OCI-LY7 (cell line): Measurements from ENCODE around the gene FBXL17. TPM values are rescaled to one million over a fixed set of nuclear protein-coding genes. Genes with fewer than 3 reads are reported as not detected.

ENCODE experiments used
- BruUV-seq: library from RNA; stranded (reverse); fragments of 400-500 nt; replicated peaks from 2 replicates; lab custom pipeline; 2021; lab: Mats Ljungman, UMichigan
- CTCF ChIA-PET: fragments of 300-600 bp; sonication (Branson Sonifier 250); formaldehyde crosslinking; loops from one replicate; lab custom pipeline; 2022; ENCODE audit warnings: antibody characterized with exemption; ENCODE audit not compliant: unreplicated experiment; lab: Charles Lee
- POLR2A ChIA-PET: fragments of 300-600 bp; sonication (Branson Sonifier 250); formaldehyde crosslinking; loops from one replicate; lab custom pipeline; 2022; ENCODE audit warnings: antibody characterized with exemption; lab: Charles Lee
- DNase-seq: peaks from one replicate; pipeline ENCODE4 v3.0.0-alpha.2; 2015; ENCODE audit warnings: low spot score
- H2AFZ ChIP-seq: fragments of 200-600 bp; sonication (generic), shearing (Covaris generic); 2 replicates; pipeline ENCODE4 v1.6.1; 2014; ENCODE audit warnings: mild to moderate bottlenecking, antibody characterized with exemption, low read length, moderate library complexity
- H3K27ac ChIP-seq: fragments of 200-600 bp; sonication (generic); 2 replicates; pipeline ENCODE4 v1.5.1; 2014; ENCODE audit warnings: mixed run types, low read depth, mild to moderate bottlenecking, moderate library complexity, low read length, inconsistent platforms; ENCODE audit not compliant: poor library complexity, severe bottlenecking
- H3K36me3 ChIP-seq: fragments of 200-600 bp; sonication (generic); 2 replicates; pipeline ENCODE4 v1.6.1; 2014; ENCODE audit warnings: mild to moderate bottlenecking, antibody characterized with exemption, low read length, moderate library complexity, mixed read lengths; ENCODE audit not compliant: insufficient read depth
- H3K4me1 ChIP-seq: fragments of 200-600 bp; sonication (generic); 2 replicates; pipeline ENCODE4 v1.5.1; 2014; ENCODE audit warnings: mild to moderate bottlenecking, low read length; ENCODE audit not compliant: insufficient read depth, poor library complexity, severe bottlenecking
- H3K4me2 ChIP-seq: fragments of 200-600 bp; sonication (generic); 2 replicates; pipeline ENCODE4 v1.6.1; 2014; ENCODE audit warnings: mild to moderate bottlenecking, low read length
- H3K4me3 ChIP-seq: fragments of 200-600 bp; sonication (generic); 2 replicates; pipeline ENCODE4 v1.5.1; 2014; ENCODE audit warnings: mild to moderate bottlenecking, low read depth, low read length; ENCODE audit not compliant: poor library complexity, severe bottlenecking
- H3K79me2 ChIP-seq: fragments of 200-600 bp; sonication (generic); 2 replicates; pipeline ENCODE4 v1.6.1; 2016; ENCODE audit warnings: low read depth, mild to moderate bottlenecking, low read length, moderate library complexity, mixed read lengths; ENCODE audit not compliant: insufficient read depth
- H3K9me2 ChIP-seq: fragments of 200-600 bp; sonication (generic); 2 replicates; pipeline ENCODE4 v1.6.1; 2016; ENCODE audit warnings: mild to moderate bottlenecking, low read length, mixed read lengths; ENCODE audit not compliant: insufficient read depth
- H3K9me3 ChIP-seq: fragments of 200-600 bp; sonication (generic); 2 replicates; pipeline ENCODE4 v1.6.1; 2014; ENCODE audit warnings: mild to moderate bottlenecking, mixed run types, low read length, mixed read lengths
- H4K20me1 ChIP-seq: fragments of 200-600 bp; sonication (generic); 2 replicates; pipeline ENCODE4 v1.6.1; 2014; ENCODE audit warnings: mild to moderate bottlenecking, antibody characterized with exemption, low read length, moderate library complexity, mixed read lengths; ENCODE audit not compliant: insufficient read depth
- CTCF ChIP-seq: fragments of 200-600 bp; sonication (generic); conservative IDR thresholded peaks from 2 replicates; pipeline ENCODE4 v1.5.1; 2014; ENCODE audit warnings: mild to moderate bottlenecking, antibody characterized with exemption, low read length, moderate library complexity, mixed read lengths
- EZH2phosphoT487 ChIP-seq: fragments of 200-600 bp; sonication (generic); IDR thresholded peaks from 2 replicates; pipeline ENCODE4 v1.6.1; 2018; ENCODE audit warnings: low read depth, borderline replicate concordance, mild to moderate bottlenecking, mixed run types, antibody characterized with exemption, low read length, moderate library complexity, mixed read lengths
- intact Hi-C: fragments of 100-400 bp; cut with micrococcal nuclease; formaldehyde crosslinking; loops from one replicate; pipeline ENCODE4 v1.10.0; 2022; ENCODE audit not compliant: unreplicated experiment
- total RNA-seq, 2 experiments: library from RNA; depleted of rRNA in 1 of 2; stranded (reverse); fragments of >200 nt in 1 of 2; shearing (Covaris generic) in 1 of 2; gene quantifications; 2 replicates each; pipeline ENCODE4 v1.2.3, GENCODE V29; 2014 to 2022

Gene FBXL17
- total RNA-seq, 2 experiments from 2014 or later, result 10.2 to 21.6 TPM

GRCh38 chr5:107835096-107835495 lies 546.8 kb downstream of the FBXL17 start:
- no peaks in the 10 kb centered on the region for H3K79me2 ChIP-seq
- no peak overlapping the region for H3K4me3 ChIP-seq
- H3K9me3 ChIP-seq, result no peaks in the 10 kb centered on the region
- no peaks in the 10 kb centered on the region for H4K20me1 ChIP-seq
- no peak overlapping the region for H3K4me2 ChIP-seq
- H3K27ac ChIP-seq, result no peak overlapping the region
- no peaks in the 10 kb centered on the region for H3K4me1 ChIP-seq
- H2AFZ ChIP-seq, result no peak overlapping the region
- intact Hi-C loops, result loop anchor here (5.0 kb wide), 1 partner anchor 48 kb away; no protein-coding TSS in a partner anchor
- no peak for DNase-seq
- BruUV-seq, result no TSS peak
- no peaks in the 10 kb centered on the region for H3K36me3 ChIP-seq
- ChIA-PET CTCF (no interaction called here), POLR2A (no interaction called here)
- TF ChIP-seq CTCF (no peak), EZH2phosphoT487 (no peak)
- no peaks in the 10 kb centered on the region for H3K9me2 ChIP-seq

DNA sequence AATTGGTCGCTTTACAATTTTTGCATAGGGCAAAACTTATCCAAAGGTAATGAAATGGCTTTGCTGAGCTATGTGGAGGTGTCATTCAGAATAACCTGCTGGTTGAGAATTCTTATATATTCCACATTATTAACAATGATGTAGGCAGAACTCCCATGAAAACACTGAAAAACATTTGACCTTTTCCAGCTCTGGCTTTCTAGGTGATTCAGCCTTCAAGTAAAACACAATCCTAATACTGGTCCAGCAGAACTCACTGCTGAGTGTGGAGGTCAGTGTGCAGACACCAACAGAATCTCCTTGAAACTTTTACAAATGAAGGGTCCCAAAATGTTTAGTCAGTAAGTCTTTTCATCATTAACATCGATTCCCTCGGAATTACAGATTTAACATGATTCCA lies 549.2 kb downstream of the FBXL17 start:
- no peak for TF ChIP-seq EZH2phosphoT487
- no peak for TF ChIP-seq CTCF
- H3K79me2 ChIP-seq, result no peaks in the 10 kb centered on the region
- BruUV-seq, result no TSS peak
- H3K4me3 ChIP-seq, result no peak overlapping the region
- H3K9me2 ChIP-seq, result no peaks in the 10 kb centered on the region
- POLR2A ChIA-PET, result interaction anchor here (0.6 to 0.7 kb wide), 2 partner anchors 60 to 331 kb away, joined by 3 read pairs; no protein-coding TSS in a partner anchor
- H3K27ac ChIP-seq, result no peak overlapping the region
- H4K20me1 ChIP-seq, result no peaks in the 10 kb centered on the region
- DNase-seq, result no peak
- H2AFZ ChIP-seq, result no peak overlapping the region
- intact Hi-C loops, result no loop called here
- CTCF ChIA-PET, result no interaction called here
- H3K9me3 ChIP-seq, result no peaks in the 10 kb centered on the region
- no peak overlapping the region for H3K4me2 ChIP-seq
- H3K36me3 ChIP-seq, result no peaks in the 10 kb centered on the region
- H3K4me1 ChIP-seq, result no peaks in the 10 kb centered on the region

GRCh38 chr5:107831612-107832395 lies 550.1 kb downstream of the FBXL17 start:
- DNase-seq, result no peak
- POLR2A ChIA-PET, result no interaction called here
- intact Hi-C loops, result no loop called here
- TF ChIP-seq EZH2phosphoT487 (no peak), CTCF (no peak)
- Histone ChIP-seq H3K9me2 (no peaks in the 10 kb centered on the region), H3K4me1 (no peaks in the 10 kb centered on the region), H3K27ac (no peak overlapping the region), H3K79me2 (no peaks in the 10 kb centered on the region), H4K20me1 (no peaks in the 10 kb centered on the region), H3K4me2 (no peak overlapping the region), H3K9me3 (no peaks in the 10 kb centered on the region), H2AFZ (no peak overlapping the region), H3K36me3 (no peaks in the 10 kb centered on the region), H3K4me3 (no peak overlapping the region)
- CTCF ChIA-PET, result no interaction called here
- no TSS peak for BruUV-seq
